HEK293T (cell line): ENCODE data around the gene E2F1.

ENCODE experiments used
- CTCF ChIA-PET: fragments of 350-600 bp; formaldehyde crosslinking; extraction: SDS; loops from one replicate; lab custom pipeline; 2021; ENCODE audit warnings: antibody characterized with exemption, inconsistent platforms; lab: Yijun Ruan, JAX
- POLR2A ChIA-PET: fragments of 350-600 bp; formaldehyde crosslinking; extraction: SDS; loops from one replicate; lab custom pipeline; 2020; ENCODE audit warnings: antibody characterized with exemption, inconsistent platforms; lab: Yijun Ruan, JAX
- DNase-seq: peaks from one replicate; pipeline ENCODE4 v3.0.0; 2012; ENCODE audit warnings: mixed read lengths; ENCODE audit errors: extremely low spot score
- ARNT ChIP-seq: fragments of 450-650 bp; IDR thresholded peaks from 2 replicates; pipeline ENCODE4 v1.6.1; 2017; ENCODE audit warnings: mild to moderate bottlenecking
- BHLHE40 ChIP-seq: fragments of 450-650 bp; IDR thresholded peaks from 2 replicates; pipeline ENCODE4 v1.6.1; 2016; ENCODE audit warnings: mild to moderate bottlenecking, moderate library complexity, borderline replicate concordance
- CTBP1 ChIP-seq: fragments of 450-650 bp; IDR thresholded peaks from 2 replicates; pipeline ENCODE4 v1.6.1; 2016; ENCODE audit warnings: borderline replicate concordance
- ELF4 ChIP-seq: fragments of 450-650 bp; IDR thresholded peaks from 2 replicates; pipeline ENCODE4 v1.6.1; 2017; ENCODE audit warnings: antibody characterized with exemption
- FOXA1 ChIP-seq: fragments of 450-650 bp; IDR thresholded peaks from 2 replicates; pipeline ENCODE4 v1.6.1; 2016; ENCODE audit warnings: mild to moderate bottlenecking
- FOXK2 ChIP-seq: fragments of 450-650 bp; IDR thresholded peaks from 2 replicates; pipeline ENCODE4 v1.6.1; 2016; ENCODE audit warnings: mild to moderate bottlenecking
- FOXM1 ChIP-seq: fragments of 450-650 bp; IDR thresholded peaks from 2 replicates; pipeline ENCODE4 v1.6.1; 2017; ENCODE audit warnings: mild to moderate bottlenecking, borderline replicate concordance
- HDGF ChIP-seq: fragments of 450-650 bp; IDR thresholded peaks from 2 replicates; pipeline ENCODE4 v1.6.1; 2017; ENCODE audit warnings: antibody characterized with exemption, borderline replicate concordance
- L3MBTL2 ChIP-seq: fragments of 450-650 bp; conservative IDR thresholded peaks from 2 replicates; pipeline ENCODE4 v1.6.1; 2016; ENCODE audit warnings: mild to moderate bottlenecking
- LEF1 ChIP-seq: fragments of 450-650 bp; IDR thresholded peaks from 2 replicates; pipeline ENCODE4 v1.6.1; 2017; ENCODE audit warnings: mild to moderate bottlenecking, borderline replicate concordance
- NFRKB ChIP-seq: fragments of 450-650 bp; IDR thresholded peaks from 2 replicates; pipeline ENCODE4 v1.6.1; 2016; ENCODE audit warnings: mild to moderate bottlenecking, moderate library complexity
- PKNOX1 ChIP-seq: fragments of 450-650 bp; IDR thresholded peaks from 2 replicates; pipeline ENCODE4 v1.6.1; 2016
- SP1 ChIP-seq: fragments of 450-650 bp; IDR thresholded peaks from 2 replicates; pipeline ENCODE4 v1.6.1; 2017
- SUZ12 ChIP-seq: fragments of 450-650 bp; IDR thresholded peaks from 2 replicates; pipeline ENCODE4 v1.6.1; 2016; ENCODE audit warnings: mild to moderate bottlenecking
- TARDBP ChIP-seq: fragments of 450-650 bp; IDR thresholded peaks from 2 replicates; pipeline ENCODE4 v1.6.1; 2016
- ZNF384 ChIP-seq: fragments of 450-650 bp; IDR thresholded peaks from 2 replicates; pipeline ENCODE4 v1.6.1; 2016

The E2F1 gene

GRCh38 chr20:33694639-33695012 lies 8.4 kb upstream of the E2F1 start:
- POLR2A ChIA-PET: interaction anchor here (1.0 to 1.6 kb wide), 3 partner anchors 9 to 25 kb away, joined by 3 to 7 read pairs (median 4); partner anchors contain the start of gene PXMP4
- TF ChIP-seq NFRKB (no peak), LEF1 (no peak), ELF4 (no peak), PKNOX1 (no peak), SP1 (no peak), FOXM1 (no peak), HDGF (no peak), TARDBP (no peak), CTBP1 (no peak), FOXA1 (no peak), L3MBTL2 (no peak)
- CTCF ChIA-PET: interaction anchor here (0.8 kb wide), 1 partner anchor 9 kb away, joined by 3 read pairs; no protein-coding TSS in a partner anchor
- DNase-seq: no peak

GRCh38 chr20:33693741-33694638 lies 7.8 kb upstream of the E2F1 start:
- CTCF ChIA-PET: interaction anchor here (0.8 to 1.1 kb wide), 2 partner anchors 10 to 27 kb away, joined by 3 read pairs; no protein-coding TSS in a partner anchor
- no peak for DNase-seq
- POLR2A ChIA-PET: interaction anchor here (1.0 to 1.6 kb wide), 3 partner anchors 9 to 26 kb away, joined by 3 to 7 read pairs (median 4); partner anchors contain the start of gene PXMP4
- no peak for TF ChIP-seq NFRKB
- TF ChIP-seq HDGF: no peak
- no peak for TF ChIP-seq L3MBTL2
- TF ChIP-seq FOXK2: no peak
- no peak for TF ChIP-seq BHLHE40
- TF ChIP-seq CTBP1: no peak
- no peak for TF ChIP-seq FOXA1
- no peak for TF ChIP-seq LEF1
- TF ChIP-seq TARDBP: no peak
- TF ChIP-seq SP1: no peak

GRCh38 chr20:33693289-33693688 lies 7.1 kb upstream of the E2F1 start:
- ChIA-PET POLR2A (interaction anchor here (0.9 to 1.0 kb wide), 2 partner anchors 26 to 241 kb away, joined by 3 read pairs; partner anchors contain the start of gene PXMP4), CTCF (interaction anchor here (0.6 to 1.1 kb wide), 2 partner anchors 27 to 762 kb away, joined by 3 read pairs; no protein-coding TSS in a partner anchor)
- no peak for TF ChIP-seq ZNF384
- TF ChIP-seq NFRKB: no peak
- no peak for TF ChIP-seq PKNOX1
- no peak for TF ChIP-seq SP1
- no peak for TF ChIP-seq LEF1
- no peak for TF ChIP-seq FOXK2
- TF ChIP-seq BHLHE40: no peak
- TF ChIP-seq ARNT: no peak
- TF ChIP-seq TARDBP: no peak
- no peak for TF ChIP-seq L3MBTL2
- no peak for TF ChIP-seq CTBP1
- TF ChIP-seq FOXA1: no peak
- no peak for TF ChIP-seq SUZ12
- no peak for TF ChIP-seq HDGF
- no peak for TF ChIP-seq FOXM1
- no peak for TF ChIP-seq ELF4
- no peak for DNase-seq

- CTCF ChIA-PET: no interaction called here
- POLR2A ChIA-PET: no interaction called here
- no peak for DNase-seq
- no peak for TF ChIP-seq L3MBTL2
- TF ChIP-seq TARDBP: no peak
- TF ChIP-seq HDGF: no peak
- no peak for TF ChIP-seq PKNOX1
- no peak for TF ChIP-seq SP1
- TF ChIP-seq BHLHE40: no peak
- no peak for TF ChIP-seq ZNF384
- TF ChIP-seq NFRKB: no peak
- no peak for TF ChIP-seq FOXK2
- no peak for TF ChIP-seq SUZ12
- no peak for TF ChIP-seq LEF1
- no peak for TF ChIP-seq FOXM1
- no peak for TF ChIP-seq FOXA1
- TF ChIP-seq ARNT: no peak
- no peak for TF ChIP-seq CTBP1
Observed at GRCh38 chr20:33689973-33690372, 3.8 kb upstream of the E2F1 start.

GRCh38 chr20:33689493-33689892 lies 3.3 kb upstream of the E2F1 start:
- ChIA-PET CTCF (no interaction called here), POLR2A (no interaction called here)

More at GRCh38 chr20:33689493-33689892, 3.3 kb upstream of the E2F1 start:
- DNase-seq: no peak
- TF ChIP-seq HDGF: no peak
- TF ChIP-seq SUZ12: no peak
- no peak for TF ChIP-seq FOXK2
- no peak for TF ChIP-seq L3MBTL2
- no peak for TF ChIP-seq SP1
- no peak for TF ChIP-seq BHLHE40
